Prostate gland (tissue), 2 donors: ENCODE data around the gene GALNT15. TPM values are rescaled to one million over a fixed set of nuclear protein-coding genes. Genes with fewer than 3 reads are reported as not detected.
A peak's percentile ranks its signal among the peaks of the same experiment; 100 is the strongest.

Experiments used
- DNase-seq: peaks from one replicate; pipeline ENCODE4 v3.0.0-alpha.2; 2019; ENCODE audit warnings: low spot score
- H3K27ac ChIP-seq, 2 donors: fragments of 200-600 bp; sonication (generic); 2 replicates each; pipeline ENCODE4 v1.5.1; 2017 to 2019
- H3K27me3 ChIP-seq: fragments of 200-600 bp; sonication (generic); replicated peaks from 2 replicates; pipeline ENCODE4 v1.5.1; 2019; ENCODE audit not compliant: insufficient read depth
- H3K36me3 ChIP-seq, 2 donors: fragments of 200-600 bp; sonication (generic); 1 replicate in 1 of 2; 2 replicates in 1 of 2; pipeline versions ENCODE4 v1.5.1 to v1.8.1; 2017 to 2019
- H3K4me1 ChIP-seq: fragments of 200-600 bp; sonication (generic); replicated peaks from 2 replicates; pipeline ENCODE4 v1.5.1; 2019
- H3K4me3 ChIP-seq, 2 donors: fragments of 200-600 bp; sonication (generic); 2 replicates each; pipeline ENCODE4 v1.5.1; 2017 to 2019
- H3K9me3 ChIP-seq: fragments of 200-600 bp; sonication (generic); 2 replicates; pipeline ENCODE4 v1.5.1; 2017
- CTCF ChIP-seq, 4 experiments: fragments of 200-600 bp in 2 of 4; fragments of 450-650 bp in 2 of 4; sonication (generic) in 2 of 4; IDR thresholded peaks; 1 replicate in 3 of 4; 2 replicates in 1 of 4; pipeline ENCODE4 v1.5.1; 2016 to 2019; ENCODE audit warnings: antibody characterized with exemption in 4 of 4, mild to moderate bottlenecking in 2 of 4, moderate library complexity in 2 of 4
- POLR2A ChIP-seq: fragments of 450-650 bp; IDR thresholded peaks from one replicate; pipeline ENCODE4 v1.6.1; 2016; ENCODE audit warnings: antibody characterized with exemption, mild to moderate bottlenecking
- POLR2AphosphoS5 ChIP-seq: sonication (generic); formaldehyde crosslinking; IDR thresholded peaks from one replicate; pipeline ENCODE4 v1.6.1; 2017; ENCODE audit warnings: antibody characterized with exemption
- WGBS: methylation state at CpG from one replicate; pipeline ENCODE4 v1.1.5; 2018; 5-methylcytosine and 5-hydroxymethylcytosine counted together
- intact Hi-C: fragments of 100-400 bp; cut with DNase I; formaldehyde crosslinking; loops from one replicate; pipeline ENCODE4 v1.14.2; 2022
- total RNA-seq, 2 donors: library from RNA; depleted of rRNA; stranded (reverse); fragments of >200 nt; gene quantifications; one replicate each; pipeline ENCODE4 v1.1.0, GENCODE V29; 2016

GALNT15 gene
- total RNA-seq, 2 donors from 2014 or later: 6.0 to 7.6 TPM

DNA sequence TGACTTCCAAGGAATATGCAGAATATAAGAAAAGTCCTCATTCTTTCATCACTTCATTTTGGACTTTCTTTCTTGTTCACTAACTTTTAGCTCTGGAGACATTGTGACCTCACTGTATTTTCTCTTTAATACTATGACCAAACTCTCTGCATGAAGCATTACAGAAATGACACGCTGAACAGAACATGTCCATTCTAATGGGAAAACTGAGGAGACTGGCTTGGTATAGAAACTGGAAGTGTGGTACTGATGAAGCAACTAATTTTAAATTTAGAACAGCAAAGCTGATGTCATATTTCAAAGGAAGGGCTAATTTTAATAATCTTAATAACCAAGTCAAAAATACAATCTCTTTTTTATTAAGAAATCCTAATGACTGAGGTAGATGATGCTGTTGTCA lies 85.6 kb downstream of the GALNT15 start:
- no peaks in the 10 kb centered on the region for H3K27me3 ChIP-seq
- intact Hi-C loops: no loop called here
- no peak overlapping the region for H3K4me3 ChIP-seq
- WGBS: 84% methylated on average over 1 of the region's 1 CpG
- DNase-seq: no peak
- no peak overlapping the region for H3K27ac ChIP-seq
- H3K36me3 ChIP-seq: no peaks in the 10 kb centered on the region
- TF ChIP-seq POLR2A (no peak), POLR2AphosphoS5 (no peak), CTCF (IDR thresholded peaks at IDR 0.05) (no peak)
- H3K4me1 ChIP-seq: peaks cover 4% of the 10 kb centered on the region
- H3K9me3 ChIP-seq: no peaks in the 10 kb centered on the region

GRCh38 chr3:16262174-16262573 lies 87.7 kb downstream of the GALNT15 start:
- WGBS: 83% methylated on average over 4 of the region's 4 CpGs
- no peaks in the 10 kb centered on the region for H3K9me3 ChIP-seq
- TF ChIP-seq CTCF (IDR thresholded peaks at IDR 0.05) (no peak), POLR2A (no peak), POLR2AphosphoS5 (no peak)
- no peak overlapping the region for H3K4me3 ChIP-seq
- intact Hi-C loops: no loop called here
- no peak overlapping the region for H3K27ac ChIP-seq
- no peak for DNase-seq
- no peaks in the 10 kb centered on the region for H3K27me3 ChIP-seq
- H3K36me3 ChIP-seq: no peaks in the 10 kb centered on the region
- H3K4me1 ChIP-seq: peaks cover 10% of the 10 kb centered on the region

DNA sequence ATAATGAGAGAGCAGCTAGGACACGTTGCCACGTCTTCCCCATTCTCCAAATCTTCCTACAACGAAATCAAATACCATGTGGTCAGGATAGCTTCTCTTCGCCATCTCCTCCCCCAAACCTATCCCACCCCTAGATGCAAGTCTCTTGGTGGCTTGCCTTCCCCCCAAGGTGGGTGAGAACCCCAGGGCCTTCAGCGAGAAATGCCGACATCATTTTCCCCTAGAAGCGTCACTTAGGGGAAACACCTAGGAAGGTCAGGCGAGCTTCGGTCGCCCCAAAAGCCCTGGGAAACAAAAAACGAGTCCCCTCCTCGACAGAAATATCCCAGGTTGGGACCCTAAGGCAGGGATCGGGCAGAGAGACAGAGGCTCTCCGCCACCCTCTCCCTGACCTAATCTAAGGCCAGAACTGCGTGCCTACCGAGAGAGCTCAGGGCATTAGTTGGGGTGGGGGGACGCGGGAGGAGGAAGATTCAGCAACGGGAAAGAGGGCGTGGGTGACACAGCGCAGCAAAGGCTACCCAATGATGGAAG lies 89.8 kb downstream of the GALNT15 start:
- intact Hi-C loops: no loop called here
- Histone ChIP-seq H3K27ac (peak overlapping the region; percentile 83 to 85), H3K4me3 (peak overlapping the region; percentile 59 to 83), H3K9me3 (no peaks in the 10 kb centered on the region), H3K4me1 (peaks cover 10% of the 10 kb centered on the region), H3K36me3 (no peaks in the 10 kb centered on the region), H3K27me3 (no peaks in the 10 kb centered on the region)
- WGBS: 1% methylated on average over 21 of the region's 21 CpGs
- TF ChIP-seq POLR2AphosphoS5 (no peak), POLR2A (no peak), CTCF (IDR thresholded peaks at IDR 0.05) (no peak)
- DNase-seq: no peak

GRCh38 chr3:16264708-16265454 lies 90.4 kb downstream of the GALNT15 start, which contains the start of the genes DPH3 and OXNAD1:
DPH3 (minus strand) TSS chr3:16264943; CDS start chr3:16264876, 67 bp downstream.
OXNAD1 (plus strand) TSS chr3:16265212; CDS start chr3:16270953, 5,741 bp downstream.
- TF ChIP-seq POLR2AphosphoS5: peak; percentile 99
- peak; percentile 72 for TF ChIP-seq POLR2A
- TF ChIP-seq CTCF (IDR thresholded peaks at IDR 0.05): peak in 3 of 4 experiments; percentile 12 to 41 (median 38)
- peak within 1 kb of the TSS; percentile 83 to 85 for H3K27ac ChIP-seq
- intact Hi-C loops: no loop called here
- WGBS: under 1% methylated on average over 61 of the region's 61 CpGs
- H3K4me1 ChIP-seq: peaks cover 10% of the 10 kb centered on the region
- H3K9me3 ChIP-seq: no peaks in the 10 kb centered on the region
- peak; percentile 99 for DNase-seq
- no peaks in the 10 kb centered on the region for H3K27me3 ChIP-seq
- H3K36me3 ChIP-seq: no peaks in the 10 kb centered on the region
- H3K4me3 ChIP-seq: peak within 1 kb of the TSS; percentile 59 to 83

DNA sequence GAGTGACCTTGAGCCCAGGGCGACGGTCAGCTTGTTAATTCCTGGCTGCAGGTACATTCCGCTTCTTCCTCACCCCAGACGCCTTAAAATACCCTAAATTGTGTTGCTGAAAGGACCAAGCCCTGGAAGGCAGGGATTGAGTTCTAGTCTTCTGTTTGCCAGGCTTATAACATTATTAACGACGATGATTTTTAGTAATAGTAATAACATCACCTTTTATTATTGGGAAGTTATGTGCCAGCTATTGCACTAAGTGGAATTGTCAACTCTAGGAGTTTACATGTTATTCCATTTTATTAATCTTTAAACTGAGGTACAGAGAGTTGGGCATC lies 90.9 kb downstream of the GALNT15 start:
- Histone ChIP-seq H3K36me3 (no peaks in the 10 kb centered on the region), H3K9me3 (no peaks in the 10 kb centered on the region), H3K4me1 (peaks cover 10% of the 10 kb centered on the region), H3K4me3 (peak overlapping the region; percentile 59 to 83), H3K27ac (peak overlapping the region; percentile 83 to 85), H3K27me3 (no peaks in the 10 kb centered on the region)
- intact Hi-C loops: no loop called here
- TF ChIP-seq POLR2AphosphoS5 (no peak), CTCF (IDR thresholded peaks at IDR 0.05) (no peak), POLR2A (no peak)
- WGBS: 0% methylated on average over 6 of the region's 6 CpGs
- no peak for DNase-seq
